ENCODE measurements around the gene UBE2D3. TPM values are rescaled to one million over a fixed set of nuclear protein-coding genes. Genes with fewer than 3 reads are reported as not detected.
"Not testable (repeated sequence)": the region's sequence is repeated elsewhere in the genome, so short reads cannot be mapped to it uniquely, and the experiment has no call there.

The UBE2D3 gene
- polyA plus RNA-seq, 10 donors, result 239 to 289 (median 275) TPM

- no peak for DNase-seq
These were observed 9.2 kb upstream of the UBE2D3 start for GRCh38 chr4:102836596-102836995.

- DNase-seq, result no peak
These were observed 5.3 kb upstream of the UBE2D3 start for GRCh38 chr4:102832667-102833066.

GRCh38 chr4:102832105-102832504, 4.8 kb upstream of the UBE2D3 start:
- DNase-seq, result no peak

GRCh38 chr4:102829803-102830202, 2.5 kb upstream of the UBE2D3 start:
- no peak for DNase-seq

- no peak for DNase-seq
These were observed 1.1 kb upstream of the UBE2D3 start for GRCh38 chr4:102828497-102828808.

- peak; percentile 100 for DNase-seq
These were observed 534 bp upstream of the UBE2D3 start for GRCh38 chr4:102827674-102828496.

- DNase-seq, result peak in 1 of 3 donors; percentile 16
These were observed 1.1 kb downstream of the UBE2D3 start for GRCh38 chr4:102826105-102826889.

GRCh38 chr4:102825261-102826091, 1.9 kb downstream of the UBE2D3 start:
- peak; percentile 72 to 89 (median 72) for DNase-seq

GRCh38 chr4:102824398-102824797, 3.0 kb downstream of the UBE2D3 start:
- peak in 1 of 3 donors; percentile 21 for DNase-seq

- no peak for DNase-seq
These were observed 3.5 kb downstream of the UBE2D3 start for GRCh38 chr4:102823897-102824296.

GRCh38 chr4:102823464-102823863, 3.9 kb downstream of the UBE2D3 start:
- no peak for DNase-seq

- DNase-seq, result no peak
These were observed 7.6 kb downstream of the UBE2D3 start for GRCh38 chr4:102819588-102820365.

- not testable (repeated sequence) for DNase-seq
These were observed 8.3 kb downstream of the UBE2D3 start for GRCh38 chr4:102819100-102819499.

- no peak for DNase-seq
These were observed 9.6 kb downstream of the UBE2D3 start for GRCh38 chr4:102817613-102818268.

GRCh38 chr4:102817021-102817605, 10.2 kb downstream of the UBE2D3 start:
- no peak for DNase-seq

GRCh38 chr4:102815981-102816380, 11.4 kb downstream of the UBE2D3 start:
- peak in 1 of 3 donors; percentile 71 for DNase-seq

GRCh38 chr4:102809691-102810090, 17.7 kb downstream of the UBE2D3 start:
- no peak for DNase-seq

GRCh38 chr4:102809190-102809589, 18.2 kb downstream of the UBE2D3 start:
- no peak for DNase-seq

GRCh38 chr4:102808009-102808408, 19.3 kb downstream of the UBE2D3 start:
- no peak for DNase-seq

- no peak for DNase-seq
These were observed 20.0 kb downstream of the UBE2D3 start for GRCh38 chr4:102807345-102807744.
